ENCODE results near the gene PLCB3. TPM values are rescaled to one million over a fixed set of nuclear protein-coding genes. Genes with fewer than 3 reads are reported as not detected.

PLCB3 gene
- total and polyA plus RNA-seq, 2 donors (not counting 3 experiments of a cell fraction or from before 2014, with no cell fraction given): 32.3 to 61.1 TPM

DNA sequence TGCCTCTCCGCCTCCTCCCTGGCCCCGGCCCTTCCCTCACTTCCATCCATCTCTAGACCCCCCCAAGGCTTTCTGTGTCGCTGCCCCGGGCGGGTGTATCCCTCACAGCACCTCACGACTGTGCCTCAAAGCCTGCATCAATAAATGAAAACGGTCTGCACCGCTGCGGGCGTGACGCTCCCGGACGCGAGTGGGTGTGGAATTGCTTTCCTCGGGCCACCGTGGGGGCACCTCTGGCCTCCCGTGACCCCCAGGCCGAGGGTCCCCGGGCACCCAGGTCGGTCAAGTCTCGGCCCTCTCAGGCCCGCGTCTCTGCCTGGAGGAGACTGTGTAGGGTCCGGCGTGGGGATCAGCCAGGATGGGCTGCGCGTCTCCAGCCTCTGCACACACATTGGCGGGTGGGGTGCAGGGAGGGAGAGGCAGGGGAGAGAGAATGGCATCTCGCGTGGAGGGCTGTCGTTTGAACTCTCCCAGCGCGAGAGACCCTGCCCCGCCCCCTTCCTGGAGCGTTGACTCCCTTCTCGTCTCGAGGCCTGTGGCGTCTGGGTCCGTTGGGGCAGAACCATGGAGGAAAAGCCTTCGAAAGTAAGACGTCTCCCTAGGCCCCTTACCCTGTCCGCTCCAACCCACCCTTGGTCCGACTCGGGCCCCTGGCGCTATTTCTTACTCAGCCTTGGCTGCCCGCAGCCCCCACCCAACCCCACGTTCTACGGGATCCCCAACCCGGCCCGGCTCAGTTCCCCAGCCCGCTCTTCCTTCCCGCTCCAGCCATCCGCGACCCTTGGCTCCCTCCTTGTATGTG is 48.7 kb downstream of the PLCB3 start, which contains the start of gene CATSPERZ:
CATSPERZ (plus strand) TSS at position 512 of the 802 bp plus-strand sequence; CDS start at position 565, 53 bp downstream.
- no peaks in the 10 kb centered on the region for H3K9me1 ChIP-seq (replicated peaks; ENCODE audit: control insufficient read depth, extremely low read depth, insufficient read depth, low read length)
- intact Hi-C loops (cut with micrococcal nuclease): loop anchor here (5.0 kb wide), 1 partner anchor 463 kb away; the partner anchor contains the start of gene MARK2
- H3K4me1 ChIP-seq (ENCODE audit: control insufficient read depth, extremely low read depth, insufficient read depth, low read length): peaks cover 17% of the 10 kb centered on the region
- H3K27ac ChIP-seq (ENCODE audit: insufficient read depth, low read depth, low read length): no peak within 1 kb of the TSS
- H2AFZ ChIP-seq (ENCODE audit: low read depth, low read length): peak within 1 kb of the TSS; percentile 50
- peak within 1 kb of the TSS; percentile 54 for H3K4me2 ChIP-seq (ENCODE audit: insufficient read depth, low read length)
- FAIRE-seq (no peak), DNase-seq (ENCODE audit: low read depth, low spot score) (no peak)
- no peaks in the 10 kb centered on the region for H4K20me1 ChIP-seq (replicated peaks; ENCODE audit: control insufficient read depth, extremely low read depth, insufficient read depth, low read length)
- no TSS peak for BruUV-seq (replicated peaks)
- TF ChIP-seq EZH2 (IDR thresholded peaks at IDR 0.05; ENCODE audit: borderline replicate concordance, low read depth, low read length, severe bottlenecking): peak; percentile 91
- TF ChIP-seq FOS (IDR thresholded peaks at IDR 0.05; ENCODE audit: borderline replicate concordance, insufficient read depth, low read length): no peak
- TF ChIP-seq POLR2A (IDR thresholded peaks at IDR 0.05; ENCODE audit: low read depth, low read length): no peak
- ChIA-PET CTCF (interaction anchor here (0.7 to 6.7 kb wide), 43 partner anchors 7 to 374 kb away, joined by 3 to 413 read pairs (median 5); partner anchors contain the start of genes BAD, FERMT3, FKBP2 and GPR137), POLR2A (no interaction called here)
- no peaks in the 10 kb centered on the region for H3K36me3 ChIP-seq (ENCODE audit: control insufficient read depth in 2 of 2, extremely low read depth in 1 of 2, insufficient read depth in 2 of 2, low read length in 2 of 2)
- H3K79me2 ChIP-seq (ENCODE audit: control insufficient read depth, insufficient read depth, low read length): no peaks in the 10 kb centered on the region
- dilution Hi-C loops (cut with MboI; ENCODE audit: extremely low pct_ligation_motif_present, low sequenced_read_pairs): no loop called here
- H3K27me3 ChIP-seq (ENCODE audit: control insufficient read depth in 2 of 2, insufficient read depth in 2 of 2, low read length in 2 of 2): peaks cover 37 to 56% of the 10 kb centered on the region in 2 experiments
- H3K9ac ChIP-seq (replicated peaks; ENCODE audit: extremely low read depth, insufficient read depth, low read length): no peak within 1 kb of the TSS
- no peaks in the 10 kb centered on the region for H3K9me3 ChIP-seq (replicated peaks; ENCODE audit: control insufficient read depth, insufficient read depth, low read length)
- peak within 1 kb of the TSS in 2 of 3 experiments; percentile 7 to 15 for H3K4me3 ChIP-seq (replicated peaks in 1 of 3; ENCODE audit: insufficient read depth in 1 of 3, low read depth in 1 of 3, low read length in 3 of 3)

All from endothelial cell of umbilical vein (primary cell).